ENCODE measurements around the gene CASP12. TPM values are rescaled to one million over a fixed set of nuclear protein-coding genes. Genes with fewer than 3 reads are reported as not detected.

CASP12 gene
- total RNA-seq, 4 donors from 2014 or later = 0.64 to 1.1 (median 0.84) TPM; not detected in 1

DNA sequence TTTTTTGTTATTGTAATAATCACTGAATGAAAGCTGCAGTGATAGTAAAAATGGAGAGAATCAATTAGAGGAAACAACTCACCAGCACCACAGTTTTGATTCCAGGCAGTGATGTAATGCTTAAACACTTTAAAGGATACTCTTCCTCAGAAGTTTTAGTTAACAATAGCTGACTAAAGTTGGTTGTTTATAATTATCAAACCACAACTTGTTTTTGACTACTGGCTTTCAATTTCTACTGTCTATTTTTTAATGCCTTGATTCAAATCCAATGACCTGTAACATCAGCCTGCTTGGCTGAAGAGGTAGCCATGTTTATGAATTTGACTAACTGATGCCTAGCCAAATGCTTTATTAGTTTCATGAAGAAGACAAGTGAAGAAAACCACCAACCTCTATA, 18.2 kb upstream of the CASP12 start:
- TF ChIP-seq, protein P1, sequence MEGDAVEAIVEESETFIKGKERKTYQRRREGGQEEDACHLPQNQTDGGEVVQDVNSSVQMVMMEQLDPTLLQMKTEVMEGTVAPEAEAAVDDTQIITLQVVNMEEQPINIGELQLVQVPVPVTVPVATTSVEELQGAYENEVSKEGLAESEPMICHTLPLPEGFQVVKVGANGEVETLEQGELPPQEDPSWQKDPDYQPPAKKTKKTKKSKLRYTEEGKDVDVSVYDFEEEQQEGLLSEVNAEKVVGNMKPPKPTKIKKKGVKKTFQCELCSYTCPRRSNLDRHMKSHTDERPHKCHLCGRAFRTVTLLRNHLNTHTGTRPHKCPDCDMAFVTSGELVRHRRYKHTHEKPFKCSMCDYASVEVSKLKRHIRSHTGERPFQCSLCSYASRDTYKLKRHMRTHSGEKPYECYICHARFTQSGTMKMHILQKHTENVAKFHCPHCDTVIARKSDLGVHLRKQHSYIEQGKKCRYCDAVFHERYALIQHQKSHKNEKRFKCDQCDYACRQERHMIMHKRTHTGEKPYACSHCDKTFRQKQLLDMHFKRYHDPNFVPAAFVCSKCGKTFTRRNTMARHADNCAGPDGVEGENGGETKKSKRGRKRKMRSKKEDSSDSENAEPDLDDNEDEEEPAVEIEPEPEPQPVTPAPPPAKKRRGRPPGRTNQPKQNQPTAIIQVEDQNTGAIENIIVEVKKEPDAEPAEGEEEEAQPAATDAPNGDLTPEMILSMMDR (IDR thresholded peaks at IDR 0.05) = no peak
- TF ChIP-seq POLR2A (IDR thresholded peaks at IDR 0.05) = no peak
- intact Hi-C loops (cut with DNase I; ENCODE audit: low total_unique reads) = no loop called here
- H3K4me3 ChIP-seq (ENCODE audit: low read depth, poor library complexity, severe bottlenecking) = no peak overlapping the region
- no peak for DNase-seq (ENCODE audit: low spot score in 2 of 2)

DNA sequence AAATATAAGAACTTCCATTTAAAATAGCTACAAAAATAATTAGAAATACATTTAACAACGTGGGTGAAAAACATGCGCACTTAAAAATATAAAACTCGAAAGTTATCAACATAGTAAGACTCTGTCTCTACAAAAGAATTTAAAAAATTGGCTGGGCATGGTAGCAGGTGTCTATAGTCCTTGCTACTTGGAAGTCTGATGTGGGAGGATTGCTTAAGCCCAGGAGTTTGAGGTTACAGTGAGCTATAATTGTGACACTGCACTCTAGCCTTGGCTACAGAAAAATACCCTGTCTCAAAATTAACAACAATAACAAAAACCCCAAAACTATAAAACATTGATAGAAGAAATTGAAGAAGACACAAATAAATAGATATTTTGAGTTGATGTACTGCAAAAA, 13.8 kb upstream of the CASP12 start:
- no peak overlapping the region for H3K4me3 ChIP-seq (ENCODE audit: low read depth, poor library complexity, severe bottlenecking)
- 92 to 94% methylated on average over 3 of the region's 3 CpGs for WGBS, 2 donors
- intact Hi-C loops (cut with DNase I; ENCODE audit: low total_unique reads) = no loop called here
- no peak for DNase-seq (ENCODE audit: low spot score in 2 of 2)
- TF ChIP-seq POLR2A (IDR thresholded peaks at IDR 0.05) = no peak

DNA sequence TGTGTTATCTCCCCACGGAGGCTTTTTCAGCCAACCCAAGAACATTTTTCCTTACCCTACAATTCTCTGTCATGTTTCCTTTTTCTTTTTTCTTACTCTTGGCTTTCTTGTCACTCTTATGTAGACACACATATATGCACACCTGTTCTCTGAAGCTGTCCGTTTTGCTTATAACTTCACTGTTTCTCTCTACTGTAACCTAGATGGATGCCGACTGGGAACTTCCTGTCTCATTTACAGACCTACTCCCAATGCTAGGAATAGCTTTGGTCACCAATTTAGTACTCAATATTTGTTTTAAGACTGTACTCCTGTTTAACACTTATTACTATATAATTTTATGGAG, 9.9 kb upstream of the CASP12 start:
- TF ChIP-seq, protein P1 (IDR thresholded peaks at IDR 0.05) = no peak
- no peak for TF ChIP-seq POLR2A (IDR thresholded peaks at IDR 0.05)
- intact Hi-C loops (cut with DNase I; ENCODE audit: low total_unique reads) = no loop called here
- DNase-seq (ENCODE audit: low spot score in 2 of 2) = no peak
- 91 to 97% methylated on average over 3 of the region's 3 CpGs for WGBS, 2 donors
- H3K4me3 ChIP-seq (ENCODE audit: low read depth, poor library complexity, severe bottlenecking) = no peak overlapping the region

DNA sequence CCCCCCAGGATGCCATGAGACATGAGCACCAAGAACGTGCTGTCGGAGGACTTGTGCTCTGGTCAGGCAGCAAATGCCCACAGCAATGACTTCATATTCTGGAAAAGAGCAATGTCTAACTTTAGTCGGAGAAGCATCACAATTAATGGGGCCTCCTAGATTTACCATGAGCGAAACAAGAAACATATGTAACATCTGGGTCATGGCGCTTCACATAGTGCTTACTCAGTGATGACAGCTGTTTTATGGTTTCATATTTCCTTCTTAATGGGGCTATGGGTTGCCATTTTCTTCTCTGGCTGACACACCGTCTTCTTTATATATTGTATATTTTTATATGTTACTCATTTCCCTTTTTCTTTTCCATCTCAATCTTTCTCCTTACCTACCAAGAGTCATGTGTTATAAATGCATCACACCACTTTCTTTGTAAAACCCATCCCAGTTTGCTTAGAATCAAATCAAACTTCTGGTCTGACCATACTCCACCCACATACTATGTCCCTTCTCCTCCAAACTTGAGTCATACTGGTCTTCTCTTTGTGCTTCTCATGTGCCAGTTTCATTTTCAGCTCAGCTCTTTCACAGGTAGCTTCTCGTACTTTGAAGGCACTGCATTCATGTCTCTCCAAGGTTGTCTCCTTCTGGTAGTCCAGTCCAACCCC, 9.4 kb upstream of the CASP12 start:
- WGBS, 2 donors = 73 to 76% methylated on average over 7 of the region's 7 CpGs
- no peak for DNase-seq (ENCODE audit: low spot score in 2 of 2)
- H3K4me3 ChIP-seq (ENCODE audit: low read depth, poor library complexity, severe bottlenecking) = no peak overlapping the region
- intact Hi-C loops (cut with DNase I; ENCODE audit: low total_unique reads) = no loop called here
- TF ChIP-seq, protein P1 (IDR thresholded peaks at IDR 0.05) = no peak
- no peak for TF ChIP-seq POLR2A (IDR thresholded peaks at IDR 0.05)

DNA sequence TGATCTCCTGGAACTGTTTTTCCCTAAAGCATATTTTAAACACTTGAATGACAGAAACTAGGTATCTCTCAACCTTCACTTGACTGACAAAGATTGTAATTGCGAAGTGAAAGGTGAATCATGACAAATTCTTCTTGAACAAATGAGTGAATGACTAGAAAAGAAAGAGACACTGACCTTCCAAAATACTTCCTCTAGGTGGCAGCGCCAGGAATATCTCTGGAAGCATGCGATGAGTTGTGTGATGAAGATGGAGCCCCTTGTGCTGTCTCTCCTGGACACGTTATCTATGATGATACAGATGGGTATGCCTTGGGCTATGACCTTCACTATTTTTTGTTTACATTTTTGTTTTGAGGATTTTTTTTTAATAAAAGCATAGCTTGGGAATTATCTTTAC, 7.0 kb upstream of the CASP12 start:
- H3K4me3 ChIP-seq (ENCODE audit: low read depth, poor library complexity, severe bottlenecking) = no peak overlapping the region
- intact Hi-C loops (cut with DNase I; ENCODE audit: low total_unique reads) = no loop called here
- TF ChIP-seq, protein P1 (IDR thresholded peaks at IDR 0.05) = no peak
- no peak for TF ChIP-seq POLR2A (IDR thresholded peaks at IDR 0.05)
- 92% methylated on average over 4 of the region's 4 CpGs for WGBS, 2 donors
- no peak for DNase-seq (ENCODE audit: low spot score in 2 of 2)

DNA sequence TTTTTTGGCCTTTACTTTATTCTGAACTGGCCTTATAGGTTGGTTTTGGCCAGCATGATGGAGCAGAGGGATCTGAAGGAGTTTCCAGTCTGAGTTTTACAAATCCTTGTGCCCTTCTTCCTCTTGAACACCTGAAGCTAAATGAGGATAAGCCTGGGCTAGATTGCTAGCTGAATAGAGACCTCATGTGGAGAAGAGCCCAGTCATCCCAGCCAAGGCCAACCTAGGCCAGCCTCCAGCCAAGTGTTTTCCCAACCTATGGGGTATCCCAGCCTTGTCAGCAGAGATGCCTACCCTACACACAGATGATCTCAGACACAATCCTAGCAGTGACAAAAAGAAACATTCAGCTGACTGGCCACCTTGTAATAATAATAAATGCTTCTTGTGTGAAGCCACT, 966 bp upstream of the CASP12 start:
- no peak overlapping the region for H3K4me3 ChIP-seq (ENCODE audit: low read depth, poor library complexity, severe bottlenecking)
- DNase-seq (ENCODE audit: low spot score in 2 of 2) = no peak
- intact Hi-C loops (cut with DNase I; ENCODE audit: low total_unique reads) = no loop called here
- TF ChIP-seq POLR2A (IDR thresholded peaks at IDR 0.05) = no peak

DNA sequence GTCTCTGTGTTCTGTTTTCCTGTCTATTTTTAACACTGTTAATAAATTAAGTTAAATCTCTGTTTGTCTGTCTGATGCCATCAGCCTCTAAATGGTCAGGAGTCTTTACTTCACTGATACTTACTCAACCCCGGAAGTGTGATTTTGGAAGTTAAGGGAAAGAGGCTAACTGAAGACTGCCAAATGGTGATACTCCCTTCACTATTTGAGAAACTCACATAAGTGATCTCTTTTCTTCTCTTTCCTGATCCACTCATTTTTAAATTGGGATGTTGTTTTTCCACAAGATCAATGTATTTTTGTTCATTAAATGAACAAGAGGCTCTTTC, 389 bp upstream of the CASP12 start:
- TF ChIP-seq, protein P1 (IDR thresholded peaks at IDR 0.05) = no peak
- no peak for TF ChIP-seq POLR2A (IDR thresholded peaks at IDR 0.05)
- no peak overlapping the region for H3K4me3 ChIP-seq (ENCODE audit: low read depth, poor library complexity, severe bottlenecking)
- no peak for DNase-seq (ENCODE audit: low spot score in 2 of 2)
- intact Hi-C loops (cut with DNase I; ENCODE audit: low total_unique reads) = no loop called here
- WGBS, 2 donors = 40 to 50% methylated on average over 1 of the region's 1 CpG
